Activated CD8-positive, alpha-beta T cell treated with anti-CD3 and anti-CD28 coated beads, Interleukin-2, amount 10 ng/mL, durations not matched to agents 7 days and 5 days (primary cell): ENCODE measurements around the gene ATXN10. TPM values are rescaled to one million over a fixed set of nuclear protein-coding genes. Genes with fewer than 3 reads are reported as not detected.

Experiments used
- ATAC-seq: fragments of 150-1000 bp; cut with Tn5 transposase; one replicate; pipeline ENCODE4 v1.10.0; 2021; ENCODE audit warnings: moderate library complexity
- CTCF ChIA-PET: fragments of 350-600 bp; sonication (Branson Sonifier 250); formaldehyde crosslinking; loops from one replicate; lab custom pipeline; 2021; ENCODE audit warnings: antibody characterized with exemption; lab: Charles Lee
- POLR2A ChIA-PET: fragments of 350-600 bp; sonication (Branson Sonifier 250); formaldehyde crosslinking; loops from one replicate; lab custom pipeline; 2021; ENCODE audit warnings: antibody characterized with exemption; lab: Charles Lee
- DNase-seq: peaks from one replicate; pipeline ENCODE4 v3.0.0-alpha.2; 2020
- H3K27ac Mint-ChIP-seq: one replicate; pipeline ENCODE4 v1.8.0; 2021; ENCODE audit warnings: mild to moderate bottlenecking, mixed read lengths
- H3K27me3 Mint-ChIP-seq: one replicate; pipeline ENCODE4 v1.8.0; 2021; ENCODE audit warnings: low read depth, mixed read lengths
- H3K36me3 Mint-ChIP-seq: one replicate; pipeline ENCODE4 v1.8.0; 2021; ENCODE audit warnings: low read depth, mixed read lengths
- H3K4me1 Mint-ChIP-seq: one replicate; pipeline ENCODE4 v1.8.0; 2021; ENCODE audit warnings: low read depth, mixed read lengths
- H3K4me3 Mint-ChIP-seq: one replicate; pipeline ENCODE4 v1.8.0; 2021; ENCODE audit warnings: mild to moderate bottlenecking, mixed read lengths
- H3K9me3 Mint-ChIP-seq: one replicate; pipeline ENCODE4 v1.8.0; 2022; ENCODE audit warnings: mixed read lengths; ENCODE audit not compliant: insufficient read depth
- total RNA-seq, 2 experiments: library from RNA; stranded (reverse); gene quantifications; one replicate each; pipeline ENCODE4 v1.2.3, GENCODE V29; 2021

Gene ATXN10
- total RNA-seq, 2 experiments from 2014 or later, result 106 to 114 TPM

DNA sequence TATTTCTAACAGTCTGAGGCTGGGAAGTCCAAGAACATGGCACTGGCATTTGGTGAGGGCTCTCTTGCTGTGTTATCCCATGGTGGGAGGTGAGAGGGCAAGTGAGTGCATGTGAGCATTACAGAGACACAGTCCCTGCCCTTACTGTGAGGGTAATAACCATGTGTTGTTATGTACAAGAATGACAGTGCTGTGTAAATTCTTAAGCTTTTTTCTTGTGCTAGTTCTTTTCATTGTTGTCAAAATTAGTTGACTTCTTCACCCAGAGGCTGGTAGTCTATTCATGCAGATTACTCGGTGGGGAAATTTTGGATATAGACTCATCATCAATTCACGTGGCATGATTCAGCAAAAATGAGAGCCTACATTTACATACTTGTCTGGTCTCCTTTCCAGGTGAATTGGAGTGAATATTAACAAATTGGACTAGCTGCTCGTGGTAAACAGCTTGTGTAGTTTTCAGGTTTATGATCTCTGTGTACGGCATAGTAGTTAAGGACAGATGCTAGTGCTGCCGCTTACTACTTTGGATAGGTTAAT, 49.3 kb downstream of the ATXN10 start:
- peaks cover 35% of the 10 kb centered on the region for H3K36me3 Mint-ChIP-seq
- DNase-seq (no peak), ATAC-seq (no peak)
- H3K27ac Mint-ChIP-seq, result no peak overlapping the region
- H3K4me1 Mint-ChIP-seq, result peaks cover 7% of the 10 kb centered on the region
- H3K27me3 Mint-ChIP-seq, result no peaks in the 10 kb centered on the region
- no peak overlapping the region for H3K4me3 Mint-ChIP-seq
- H3K9me3 Mint-ChIP-seq, result no peaks in the 10 kb centered on the region
- POLR2A ChIA-PET, result interaction anchor here (0.7 kb wide), 1 partner anchor 33 kb away, joined by 3 read pairs; no protein-coding TSS in a partner anchor
- CTCF ChIA-PET, result interaction anchor here (0.9 kb wide), 1 partner anchor 10 kb away, joined by 3 read pairs; no protein-coding TSS in a partner anchor

DNA sequence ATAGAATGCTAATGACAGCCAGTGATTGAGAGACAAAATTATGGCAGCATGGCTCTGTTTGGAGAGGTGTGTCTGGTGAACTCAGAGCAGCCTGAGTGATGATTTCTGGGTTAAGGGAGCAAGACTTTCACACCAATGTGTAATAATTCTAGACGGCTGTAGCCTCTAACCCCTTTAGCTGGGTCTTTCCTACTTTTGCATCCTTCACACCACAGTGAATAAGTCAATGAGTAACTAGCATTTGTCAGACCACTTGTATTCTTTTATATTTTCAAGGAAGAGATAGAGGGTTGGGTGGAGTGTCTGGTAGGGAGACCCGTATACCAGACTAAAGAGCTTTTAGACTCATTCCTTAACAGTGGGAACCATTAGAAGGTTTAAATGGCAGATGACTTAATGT, 50.4 kb downstream of the ATXN10 start:
- ChIA-PET POLR2A (no interaction called here), CTCF (no interaction called here)
- H3K27ac Mint-ChIP-seq, result no peak overlapping the region
- no peaks in the 10 kb centered on the region for H3K27me3 Mint-ChIP-seq
- DNase-seq, result no peak
- no peak overlapping the region for H3K4me3 Mint-ChIP-seq
- H3K4me1 Mint-ChIP-seq, result peaks cover 7% of the 10 kb centered on the region
- peaks cover 30% of the 10 kb centered on the region for H3K36me3 Mint-ChIP-seq
- no peak for ATAC-seq
- H3K9me3 Mint-ChIP-seq, result no peaks in the 10 kb centered on the region

DNA sequence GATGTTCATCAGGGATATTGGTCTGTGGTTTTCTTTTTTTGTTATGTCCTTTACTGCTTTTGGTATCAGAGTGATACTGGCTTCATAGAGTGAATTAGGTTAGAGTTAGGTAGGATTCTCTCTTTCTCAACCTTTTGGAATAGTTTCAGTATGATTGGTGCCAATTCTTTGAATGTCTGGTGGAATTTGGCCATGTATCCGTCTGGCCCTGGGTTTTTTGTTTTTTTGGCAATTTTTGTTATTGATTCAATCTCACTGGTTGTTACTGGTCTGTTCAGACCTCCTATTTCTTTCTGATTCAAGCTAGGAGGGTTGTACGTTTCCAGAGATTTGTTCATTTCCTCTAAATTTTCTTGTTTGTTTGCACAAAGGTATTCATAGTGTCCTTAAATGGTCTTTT, 54.4 kb downstream of the ATXN10 start:
- no peak overlapping the region for H3K4me3 Mint-ChIP-seq
- no peaks in the 10 kb centered on the region for H3K27me3 Mint-ChIP-seq
- no peaks in the 10 kb centered on the region for H3K9me3 Mint-ChIP-seq
- DNase-seq, result no peak
- CTCF ChIA-PET, result no interaction called here
- no peak overlapping the region for H3K27ac Mint-ChIP-seq
- POLR2A ChIA-PET, result no interaction called here
- H3K36me3 Mint-ChIP-seq, result peaks cover 28% of the 10 kb centered on the region
- H3K4me1 Mint-ChIP-seq, result peaks cover 12% of the 10 kb centered on the region
- ATAC-seq, result no peak

DNA sequence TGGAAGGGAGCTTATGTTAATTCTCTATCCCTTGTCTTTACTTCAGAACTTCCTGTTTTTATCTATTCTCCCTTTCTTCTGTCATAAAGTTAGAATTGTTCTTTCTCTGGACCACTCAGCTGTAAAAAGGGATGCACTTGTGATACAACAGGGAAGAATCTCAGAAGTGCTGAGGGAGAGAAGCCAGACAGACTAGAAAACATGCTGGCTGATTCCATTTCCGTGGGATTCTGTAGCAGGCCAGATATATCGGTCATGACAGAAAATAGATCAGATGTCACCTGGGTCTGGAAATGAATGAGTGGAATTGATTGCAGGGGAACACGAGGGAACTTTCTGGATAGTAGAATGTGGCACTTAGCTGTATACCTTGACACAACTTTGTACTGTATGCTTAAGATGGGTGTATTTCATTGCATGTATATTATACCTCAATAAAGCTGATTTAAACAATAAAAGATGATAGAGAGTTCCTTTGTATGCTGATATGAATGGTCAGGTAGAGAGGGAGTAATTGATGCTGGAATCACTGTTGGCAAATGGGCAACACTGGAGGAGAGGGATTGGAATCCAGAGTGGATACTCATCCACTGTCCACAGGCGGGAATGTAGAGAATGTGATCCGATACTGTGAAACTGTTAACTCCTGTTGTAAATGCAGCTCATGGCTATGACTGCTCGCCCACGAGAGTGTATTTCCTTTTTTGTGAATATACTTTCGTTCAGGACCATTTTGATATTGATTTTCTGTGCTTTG, 59.6 kb downstream of the ATXN10 start:
- Mint-ChIP-seq H3K27ac (no peak overlapping the region), H3K9me3 (no peaks in the 10 kb centered on the region), H3K4me1 (peaks cover 6% of the 10 kb centered on the region), H3K36me3 (peaks cover 11% of the 10 kb centered on the region), H3K27me3 (no peaks in the 10 kb centered on the region), H3K4me3 (no peak overlapping the region)
- POLR2A ChIA-PET, result no interaction called here
- DNase-seq (no peak), ATAC-seq (no peak)
- CTCF ChIA-PET, result interaction anchor here (1.1 kb wide), 1 partner anchor 10 kb away, joined by 3 read pairs; no protein-coding TSS in a partner anchor

DNA sequence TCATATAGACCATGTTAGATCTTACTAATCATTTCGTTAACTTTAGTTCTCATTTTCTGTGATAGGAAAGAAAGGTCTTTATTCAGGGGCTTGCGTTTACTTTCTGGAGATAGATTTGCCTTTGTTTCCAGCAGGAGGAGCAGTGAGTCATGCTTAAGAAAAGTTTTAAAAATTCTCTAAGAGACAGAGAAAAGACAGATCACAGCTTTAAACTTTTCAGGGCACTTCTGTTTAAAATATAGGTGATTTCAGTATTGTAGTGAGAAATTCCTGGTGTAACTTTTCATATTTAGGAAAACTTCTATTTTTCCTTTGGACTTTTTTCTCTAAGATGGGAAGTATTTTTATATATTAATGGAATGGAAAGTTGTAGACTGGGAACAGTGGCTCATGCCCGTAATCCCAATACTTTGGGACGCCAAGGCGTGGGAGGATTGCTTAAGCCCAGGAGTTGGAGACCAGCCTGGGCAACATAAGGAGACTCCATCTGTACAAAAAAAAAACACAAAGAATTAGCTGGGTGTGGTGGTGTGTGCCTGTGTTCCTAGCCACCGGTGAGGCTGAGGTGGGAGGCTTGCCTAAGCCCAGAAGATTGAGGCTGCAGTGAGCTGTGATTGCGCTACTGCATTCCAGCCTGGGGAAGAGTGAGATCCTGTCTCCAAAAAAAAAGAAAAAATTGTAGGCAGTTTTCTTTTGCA, 60.3 kb downstream of the ATXN10 start:
- Mint-ChIP-seq H3K9me3 (no peaks in the 10 kb centered on the region), H3K4me1 (peaks cover 6% of the 10 kb centered on the region), H3K4me3 (no peak overlapping the region), H3K27me3 (no peaks in the 10 kb centered on the region), H3K27ac (no peak overlapping the region), H3K36me3 (peaks cover 12% of the 10 kb centered on the region)
- ATAC-seq (no peak), DNase-seq (no peak)
- ChIA-PET CTCF (interaction anchor here (1.1 kb wide), 1 partner anchor 11 kb away, joined by 3 read pairs; no protein-coding TSS in a partner anchor), POLR2A (no interaction called here)

DNA sequence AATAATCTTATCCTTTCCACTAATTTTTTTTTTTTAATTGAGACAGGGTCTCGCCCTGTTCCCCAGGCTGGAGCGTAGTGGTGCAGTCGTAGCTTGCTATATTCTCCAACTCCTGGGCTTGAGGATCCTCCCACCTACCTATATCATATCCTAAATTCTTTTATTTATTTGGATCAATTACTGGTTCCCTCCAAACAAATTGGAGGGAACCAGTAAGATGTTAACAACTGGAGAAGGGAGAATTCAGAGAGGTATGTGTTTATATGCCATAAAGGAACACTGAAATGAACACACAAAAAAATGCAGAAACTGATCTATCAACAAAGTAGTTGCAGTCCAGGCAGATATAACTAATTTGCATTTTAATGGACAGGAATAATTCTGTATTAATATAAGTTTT, 63.6 kb downstream of the ATXN10 start:
- Mint-ChIP-seq H3K36me3 (peaks cover 30% of the 10 kb centered on the region), H3K9me3 (no peaks in the 10 kb centered on the region), H3K27me3 (no peaks in the 10 kb centered on the region), H3K27ac (no peak overlapping the region), H3K4me3 (no peak overlapping the region), H3K4me1 (peaks cover 2% of the 10 kb centered on the region)
- CTCF ChIA-PET, result no interaction called here
- POLR2A ChIA-PET, result no interaction called here
- no peak for ATAC-seq
- DNase-seq, result no peak

DNA sequence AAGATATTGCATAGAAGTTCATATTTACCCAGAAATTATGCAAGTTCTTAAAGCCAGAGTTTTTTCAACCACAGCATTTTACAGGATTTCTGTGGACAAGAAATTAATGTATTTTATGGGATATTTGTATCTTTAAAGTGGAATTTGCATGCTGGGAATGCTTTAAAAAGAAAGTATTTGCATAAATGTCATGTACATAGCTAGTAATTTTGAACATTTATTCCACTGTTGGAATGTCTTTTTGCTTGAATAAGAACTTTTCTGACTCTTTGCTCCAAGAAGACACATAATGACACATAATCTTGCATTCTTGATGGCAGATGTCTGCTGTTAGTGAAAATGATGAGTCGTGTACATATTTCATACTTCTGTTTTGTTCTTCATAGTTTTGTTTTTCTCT, 66.6 kb downstream of the ATXN10 start:
- Mint-ChIP-seq H3K36me3 (peaks cover 47% of the 10 kb centered on the region), H3K27ac (no peak overlapping the region), H3K27me3 (no peaks in the 10 kb centered on the region), H3K4me1 (peaks cover 2% of the 10 kb centered on the region), H3K4me3 (no peak overlapping the region), H3K9me3 (no peaks in the 10 kb centered on the region)
- DNase-seq, result no peak
- no peak for ATAC-seq
- CTCF ChIA-PET, result interaction anchor here (1.6 kb wide), 1 partner anchor 126 kb away, joined by 5 read pairs; no protein-coding TSS in a partner anchor
- POLR2A ChIA-PET, result no interaction called here

DNA sequence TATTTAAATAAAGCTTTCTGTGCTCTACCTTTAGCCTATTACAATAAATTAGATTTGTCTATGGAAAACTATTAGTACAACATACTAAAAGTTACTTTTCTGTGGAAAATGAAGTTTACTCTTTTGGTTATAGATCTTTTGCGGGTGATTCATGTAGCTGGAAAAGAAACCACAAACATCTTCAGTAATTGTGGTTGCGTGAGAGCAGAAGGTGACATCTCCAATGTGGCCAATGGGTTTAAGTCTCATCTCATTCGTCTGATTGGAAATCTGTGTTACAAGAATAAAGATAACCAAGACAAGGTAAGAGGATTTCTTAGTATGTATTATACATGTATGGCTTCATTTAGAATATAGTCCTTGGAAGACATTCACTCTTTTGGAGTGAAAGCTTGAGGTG, 68.6 kb downstream of the ATXN10 start:
- Mint-ChIP-seq H3K9me3 (no peaks in the 10 kb centered on the region), H3K27ac (no peak overlapping the region), H3K36me3 (peaks cover 50% of the 10 kb centered on the region), H3K4me3 (no peak overlapping the region), H3K4me1 (peaks cover 2% of the 10 kb centered on the region), H3K27me3 (no peaks in the 10 kb centered on the region)
- POLR2A ChIA-PET, result no interaction called here
- CTCF ChIA-PET, result no interaction called here
- DNase-seq, result no peak
- ATAC-seq, result no peak

DNA sequence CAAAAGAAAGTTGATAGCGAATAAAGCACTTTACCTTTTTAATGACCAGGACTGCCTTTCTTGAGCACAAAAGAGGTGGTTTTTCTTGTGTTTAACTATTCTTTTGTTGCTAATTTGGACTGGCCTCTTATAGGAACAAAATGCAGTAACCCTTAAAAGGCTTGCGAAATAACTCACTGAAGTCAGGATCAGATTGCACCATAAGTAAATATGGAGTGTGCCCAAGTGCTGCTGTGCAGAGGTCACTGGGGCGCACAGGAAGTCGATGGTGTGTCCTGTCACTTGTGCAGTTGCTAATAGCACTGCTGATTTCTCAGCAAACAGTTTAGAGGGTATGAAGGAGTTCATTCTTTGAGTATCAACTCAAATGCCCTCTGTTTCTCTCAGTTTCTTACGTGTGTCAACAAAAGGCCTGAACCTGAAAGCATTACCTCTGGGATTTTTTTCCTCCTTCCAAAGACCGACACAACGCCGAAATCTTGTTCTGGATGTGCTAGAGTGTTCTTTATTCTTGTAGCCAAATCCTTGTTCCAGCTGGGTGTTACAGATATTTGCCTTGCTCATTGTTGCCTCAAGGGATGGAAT, 71.3 kb downstream of the ATXN10 start:
- no peaks in the 10 kb centered on the region for H3K27me3 Mint-ChIP-seq
- no peak overlapping the region for H3K27ac Mint-ChIP-seq
- ChIA-PET POLR2A (no interaction called here), CTCF (no interaction called here)
- H3K4me3 Mint-ChIP-seq, result no peak overlapping the region
- peaks cover 2% of the 10 kb centered on the region for H3K4me1 Mint-ChIP-seq
- H3K9me3 Mint-ChIP-seq, result no peaks in the 10 kb centered on the region
- no peak for ATAC-seq
- DNase-seq, result no peak
- peaks cover 48% of the 10 kb centered on the region for H3K36me3 Mint-ChIP-seq

DNA sequence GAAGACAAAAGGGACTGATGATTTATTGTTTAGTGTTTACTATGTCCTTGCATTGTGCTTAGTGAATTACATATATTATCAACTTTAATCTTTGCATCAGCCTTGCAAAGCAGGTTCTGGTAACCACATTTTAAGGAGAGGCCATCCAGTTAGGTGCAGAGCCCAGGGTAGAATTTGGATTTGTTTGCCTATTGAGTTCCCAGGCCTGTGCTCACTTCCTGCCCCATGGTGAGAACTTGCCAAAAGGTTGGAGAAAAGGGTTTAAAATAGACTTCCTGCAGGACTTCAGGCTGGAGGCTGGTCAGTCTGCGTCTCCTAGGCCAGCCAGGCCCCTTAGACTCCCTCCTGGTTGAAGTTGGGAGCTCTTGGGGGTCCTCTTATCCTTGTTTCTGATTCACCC, 72.1 kb downstream of the ATXN10 start:
- Mint-ChIP-seq H3K4me3 (no peak overlapping the region), H3K27me3 (no peaks in the 10 kb centered on the region), H3K36me3 (peaks cover 42% of the 10 kb centered on the region), H3K27ac (no peak overlapping the region), H3K4me1 (peaks cover 2% of the 10 kb centered on the region), H3K9me3 (no peaks in the 10 kb centered on the region)
- DNase-seq, result no peak
- ATAC-seq, result no peak
- ChIA-PET POLR2A (no interaction called here), CTCF (no interaction called here)

DNA sequence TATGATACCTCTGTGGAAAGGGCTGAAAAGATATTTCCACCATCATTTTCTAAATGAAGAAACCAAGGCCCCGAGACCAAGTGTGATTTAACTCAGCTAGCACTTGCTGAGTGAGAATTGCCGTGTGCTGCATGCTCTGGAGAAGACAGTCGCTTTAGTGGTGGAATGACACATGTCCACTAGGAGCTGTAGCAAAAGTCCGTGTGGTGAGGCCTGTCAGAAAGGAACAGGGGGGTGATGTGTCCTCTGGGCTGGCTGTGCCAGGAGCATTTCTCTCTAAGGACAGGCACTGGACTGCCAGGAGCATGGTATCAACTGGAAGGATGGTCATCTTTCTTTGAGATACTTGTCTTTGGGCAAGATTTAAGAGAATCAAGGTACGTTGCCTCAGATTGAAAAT, 72.8 kb downstream of the ATXN10 start:
- ATAC-seq (no peak), DNase-seq (no peak)
- Mint-ChIP-seq H3K4me1 (peaks cover 2% of the 10 kb centered on the region), H3K4me3 (no peak overlapping the region), H3K36me3 (peaks cover 37% of the 10 kb centered on the region), H3K27me3 (no peaks in the 10 kb centered on the region), H3K27ac (no peak overlapping the region), H3K9me3 (no peaks in the 10 kb centered on the region)
- POLR2A ChIA-PET, result no interaction called here
- CTCF ChIA-PET, result no interaction called here

DNA sequence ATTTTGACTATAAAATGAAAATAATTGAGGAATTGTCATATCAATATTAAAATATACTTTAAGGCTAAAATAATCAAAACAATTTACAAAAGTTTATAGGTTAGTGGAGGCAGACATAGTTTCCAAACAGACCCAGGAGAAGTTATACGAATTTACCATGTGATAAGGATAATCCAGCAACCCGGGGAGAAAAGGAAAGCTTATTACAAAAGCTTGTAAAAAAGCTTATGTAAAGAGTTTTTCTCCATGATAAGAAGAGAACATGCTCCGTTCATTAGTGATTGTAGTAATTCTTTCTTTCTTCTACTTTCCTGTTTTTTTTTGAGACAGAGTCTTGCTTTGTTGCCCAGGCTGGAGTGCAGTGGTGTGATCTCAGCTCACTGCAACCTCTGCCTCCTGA, 79.0 kb downstream of the ATXN10 start:
- H3K27ac Mint-ChIP-seq, result no peak overlapping the region
- ATAC-seq (no peak), DNase-seq (no peak)
- H3K4me1 Mint-ChIP-seq, result peaks cover 7% of the 10 kb centered on the region
- CTCF ChIA-PET, result no interaction called here
- no peak overlapping the region for H3K4me3 Mint-ChIP-seq
- no peaks in the 10 kb centered on the region for H3K9me3 Mint-ChIP-seq
- peaks cover 3% of the 10 kb centered on the region for H3K36me3 Mint-ChIP-seq
- H3K27me3 Mint-ChIP-seq, result no peaks in the 10 kb centered on the region
- POLR2A ChIA-PET, result no interaction called here
